Measurements from ENCODE around the gene CYP26A1.

Gene CYP26A1, protein sequence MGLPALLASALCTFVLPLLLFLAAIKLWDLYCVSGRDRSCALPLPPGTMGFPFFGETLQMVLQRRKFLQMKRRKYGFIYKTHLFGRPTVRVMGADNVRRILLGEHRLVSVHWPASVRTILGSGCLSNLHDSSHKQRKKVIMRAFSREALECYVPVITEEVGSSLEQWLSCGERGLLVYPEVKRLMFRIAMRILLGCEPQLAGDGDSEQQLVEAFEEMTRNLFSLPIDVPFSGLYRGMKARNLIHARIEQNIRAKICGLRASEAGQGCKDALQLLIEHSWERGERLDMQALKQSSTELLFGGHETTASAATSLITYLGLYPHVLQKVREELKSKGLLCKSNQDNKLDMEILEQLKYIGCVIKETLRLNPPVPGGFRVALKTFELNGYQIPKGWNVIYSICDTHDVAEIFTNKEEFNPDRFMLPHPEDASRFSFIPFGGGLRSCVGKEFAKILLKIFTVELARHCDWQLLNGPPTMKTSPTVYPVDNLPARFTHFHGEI

GRCh38 chr10:93073539-93074146, at the start of gene CYP26A1:
TSS of gene CYP26A1 (plus strand) at chr10:93073893. CDS start at chr10:93073935, 42 bp downstream.
- no peak for DNase-seq

- no peak for DNase-seq
Observed at GRCh38 chr10:93026072-93026471, 47.6 kb upstream of the CYP26A1 start.

DNA sequence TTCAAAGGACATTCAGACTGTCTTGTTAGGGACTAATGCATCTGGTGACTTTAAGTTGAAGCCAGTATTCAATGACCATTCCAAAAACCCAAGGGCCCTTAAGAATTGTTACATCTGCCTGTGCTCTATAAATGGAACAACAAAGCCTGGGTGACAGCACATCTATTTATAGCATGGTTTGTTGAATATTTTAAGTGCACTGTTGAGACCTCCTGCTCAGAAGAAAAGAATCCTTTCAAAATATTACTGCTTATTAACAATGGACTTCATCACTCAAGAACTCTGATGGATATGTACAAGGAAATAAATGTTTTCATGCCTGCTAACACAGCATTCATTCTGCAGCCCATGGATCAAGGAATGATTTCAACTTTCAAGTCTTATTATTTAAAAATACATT, 46.2 kb upstream of the CYP26A1 start:
- no peak for DNase-seq

DNA sequence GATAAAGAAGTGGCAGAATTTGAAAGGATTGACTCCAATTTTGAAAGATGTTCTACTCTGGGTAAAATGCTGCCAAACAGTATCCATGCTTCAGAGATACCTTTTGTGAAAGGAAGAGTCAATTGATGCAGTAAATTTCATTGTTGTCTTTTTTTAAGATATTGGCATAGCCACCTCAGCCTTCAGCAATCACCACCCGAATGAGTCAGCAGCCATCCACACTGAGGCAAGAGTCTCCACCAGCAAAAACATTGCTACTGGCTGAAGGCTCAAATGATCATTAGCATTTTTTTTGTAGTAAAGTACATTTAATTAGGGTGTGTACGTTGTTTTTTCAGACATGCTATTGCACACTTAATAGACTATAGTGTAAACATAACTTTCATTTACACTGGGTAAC, 44.8 kb upstream of the CYP26A1 start:
- DNase-seq = no peak

DNA sequence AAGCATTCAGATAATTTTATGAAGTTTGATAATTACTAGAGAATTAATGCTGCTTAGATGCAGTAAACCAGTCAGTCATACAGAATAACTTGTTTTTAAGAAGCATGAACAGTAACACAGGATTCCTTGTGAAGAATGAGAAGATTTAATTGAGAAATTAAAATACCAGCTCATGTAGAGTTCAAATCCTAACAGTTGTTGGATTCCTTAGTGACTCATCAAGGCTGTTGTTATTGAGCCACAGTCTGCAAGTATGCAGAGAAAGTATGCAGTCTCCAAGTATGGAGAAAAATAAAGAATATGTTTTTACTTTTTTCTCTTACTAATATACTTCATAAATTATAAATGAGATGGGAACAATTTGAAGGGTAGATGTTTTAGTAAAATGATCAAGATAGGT, 43.3 kb upstream of the CYP26A1 start:
- DNase-seq = no peak

GRCh38 chr10:93032105-93032808, 41.4 kb upstream of the CYP26A1 start:
- no peak for DNase-seq

DNA sequence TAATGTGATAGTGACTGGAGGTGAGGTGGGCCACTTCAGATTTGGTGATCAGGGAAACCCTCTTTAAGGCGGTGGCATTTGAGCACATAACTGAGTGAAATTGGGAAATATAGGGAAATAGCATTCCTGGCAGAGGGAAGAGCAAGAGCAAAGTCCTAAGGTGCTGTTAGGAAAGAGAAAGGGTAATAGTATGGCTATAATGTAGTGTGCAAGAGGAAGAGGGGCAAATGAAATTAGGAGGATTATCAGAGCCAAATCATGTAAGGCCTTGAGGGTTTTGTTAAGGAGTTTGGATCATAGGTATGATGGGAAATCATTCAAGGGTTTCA, 40.9 kb upstream of the CYP26A1 start:
- no peak for DNase-seq

DNA sequence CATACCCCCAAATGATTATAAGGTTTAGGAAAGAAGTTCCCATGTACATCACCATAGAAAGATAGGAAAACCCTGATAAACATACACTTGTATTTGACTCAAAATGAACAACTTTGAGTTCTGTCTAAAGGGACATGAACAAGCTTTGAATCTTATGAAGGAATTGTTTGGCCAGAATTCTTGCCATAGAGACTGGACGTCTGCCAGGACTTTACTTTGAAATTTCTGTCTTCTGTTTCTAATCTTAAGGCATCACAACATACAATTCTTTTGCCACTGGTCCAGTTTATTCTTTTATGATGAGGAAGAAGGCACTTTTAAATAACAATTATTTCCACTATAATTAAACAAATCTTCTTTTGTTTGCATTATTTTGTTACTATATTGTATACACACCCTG, 39.3 kb upstream of the CYP26A1 start:
- no peak for DNase-seq

GRCh38 chr10:93039110-93039509, 34.6 kb upstream of the CYP26A1 start:
- no peak for DNase-seq

DNA sequence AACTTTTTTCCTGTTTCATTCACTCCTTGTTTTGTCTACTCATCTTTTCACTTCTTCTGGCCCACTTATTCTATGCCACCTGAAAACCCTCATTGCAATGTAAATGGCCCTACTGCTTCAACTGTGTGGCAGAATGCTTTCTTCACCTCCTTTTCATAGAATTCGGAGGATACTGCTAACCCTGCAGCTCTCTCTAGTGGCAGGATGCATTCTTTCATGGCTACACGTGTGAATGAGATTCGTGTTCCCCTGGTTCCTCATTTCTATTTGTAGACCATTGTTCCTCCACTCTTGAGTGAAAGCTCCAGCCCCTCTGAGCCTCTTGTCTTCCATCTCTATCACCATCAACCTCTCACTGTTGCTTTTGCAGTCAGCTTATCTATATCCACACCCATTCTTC, 34.0 kb upstream of the CYP26A1 start:
- no peak for DNase-seq

- DNase-seq = no peak
Observed at GRCh38 chr10:93054486-93054885, 19.2 kb upstream of the CYP26A1 start.

DNA sequence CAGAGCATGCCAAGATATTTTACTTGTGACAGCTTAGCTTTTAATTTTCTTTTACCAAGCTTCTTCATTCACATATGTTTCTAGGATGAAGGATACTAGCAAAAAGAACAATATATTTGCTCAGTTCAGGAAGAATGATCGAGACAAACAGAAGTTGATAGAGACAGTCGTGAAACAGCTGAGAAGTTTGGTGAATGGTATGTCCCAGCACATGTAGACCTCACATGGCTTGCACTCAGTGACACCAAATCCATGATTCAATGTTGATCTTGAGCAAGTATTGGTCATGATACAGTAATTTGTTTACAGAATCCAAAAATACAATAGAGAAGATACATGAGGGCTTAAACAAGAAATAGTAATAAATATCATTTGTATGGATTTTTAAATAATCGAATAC, 15.6 kb upstream of the CYP26A1 start:
- no peak for DNase-seq

DNA sequence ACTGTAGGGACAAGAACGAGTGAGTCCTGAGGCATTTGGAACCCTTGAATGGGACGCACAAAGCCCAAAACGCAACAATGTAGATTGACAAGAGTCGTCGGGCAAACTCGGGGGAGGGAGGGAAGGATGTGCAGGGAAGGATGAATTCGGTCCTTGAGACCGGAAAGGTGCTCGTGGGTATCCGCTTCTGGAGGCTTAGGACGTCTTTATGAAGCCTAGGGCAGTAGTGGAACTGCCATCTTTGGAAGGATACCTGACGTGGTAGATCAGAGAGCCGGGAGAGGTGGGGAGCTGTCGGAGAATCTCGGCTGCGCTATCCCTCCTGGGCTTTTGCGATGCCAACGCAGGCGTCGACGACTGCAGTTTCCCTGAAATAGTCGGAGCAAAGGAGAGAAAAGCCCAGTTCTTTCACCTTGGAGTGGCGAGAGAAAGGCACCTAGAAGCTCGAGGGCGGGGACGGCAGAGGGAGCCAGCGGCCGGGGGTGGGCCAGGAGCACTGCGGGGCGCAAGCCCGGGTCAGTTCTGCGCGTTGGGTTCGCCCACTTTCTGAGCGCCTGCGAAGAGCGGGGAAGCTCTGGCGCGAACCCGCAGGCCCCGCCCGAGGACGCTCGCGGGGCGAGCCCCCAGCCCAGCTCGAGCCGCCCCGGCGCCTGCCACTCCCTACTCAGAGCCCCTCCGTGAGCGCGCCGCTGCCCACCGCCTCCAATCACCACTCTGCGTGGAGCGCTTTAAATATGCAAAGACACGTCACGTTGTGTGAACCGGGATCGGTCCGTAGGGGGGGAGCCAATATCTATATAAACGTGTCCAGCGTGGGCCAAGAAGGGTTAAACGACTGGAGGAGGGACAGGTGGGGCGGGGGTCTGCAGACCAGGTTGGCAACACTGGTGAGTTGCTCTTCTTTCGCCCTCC, 13.5 kb upstream of the CYP26A1 start, which contains the start of gene CYP26C1:
Gene CYP26C1 (plus strand): TSS at position 824 of the 912 bp plus-strand sequence. CDS start 466 bp downstream, outside the sequence.
- no peak for DNase-seq

DNA sequence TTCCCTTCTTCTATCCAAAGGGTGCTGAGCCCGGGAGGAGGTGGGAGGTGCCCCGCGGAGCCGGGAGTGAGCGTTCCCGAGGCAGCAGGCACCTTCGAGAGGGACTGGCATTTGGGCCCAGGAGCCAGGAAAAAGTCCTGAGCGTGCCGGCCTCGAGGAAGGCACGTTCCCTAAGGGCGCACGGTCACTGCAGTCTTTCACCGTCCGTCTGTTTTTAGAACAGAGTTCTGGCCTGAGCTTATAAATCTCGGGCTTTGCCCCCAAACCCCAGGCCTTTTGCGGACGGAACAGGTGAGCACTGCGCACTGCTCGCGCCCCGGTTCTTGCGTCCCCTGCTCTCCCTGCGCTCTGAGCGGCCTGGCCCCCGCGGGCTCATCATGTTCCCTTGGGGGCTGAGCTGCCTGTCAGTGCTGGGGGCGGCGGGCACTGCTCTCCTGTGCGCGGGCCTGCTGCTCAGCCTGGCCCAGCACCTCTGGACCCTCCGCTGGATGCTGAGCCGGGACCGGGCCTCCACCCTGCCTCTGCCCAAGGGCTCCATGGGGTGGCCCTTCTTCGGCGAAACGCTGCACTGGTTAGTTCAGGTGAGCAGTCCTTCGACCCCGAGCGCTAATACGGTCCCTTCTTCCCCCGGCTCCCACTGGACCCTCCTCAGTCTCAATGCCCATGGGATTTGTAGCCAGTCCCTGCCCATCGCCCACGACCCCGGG, 12.7 kb upstream of the CYP26A1 start:
- DNase-seq = no peak

DNA sequence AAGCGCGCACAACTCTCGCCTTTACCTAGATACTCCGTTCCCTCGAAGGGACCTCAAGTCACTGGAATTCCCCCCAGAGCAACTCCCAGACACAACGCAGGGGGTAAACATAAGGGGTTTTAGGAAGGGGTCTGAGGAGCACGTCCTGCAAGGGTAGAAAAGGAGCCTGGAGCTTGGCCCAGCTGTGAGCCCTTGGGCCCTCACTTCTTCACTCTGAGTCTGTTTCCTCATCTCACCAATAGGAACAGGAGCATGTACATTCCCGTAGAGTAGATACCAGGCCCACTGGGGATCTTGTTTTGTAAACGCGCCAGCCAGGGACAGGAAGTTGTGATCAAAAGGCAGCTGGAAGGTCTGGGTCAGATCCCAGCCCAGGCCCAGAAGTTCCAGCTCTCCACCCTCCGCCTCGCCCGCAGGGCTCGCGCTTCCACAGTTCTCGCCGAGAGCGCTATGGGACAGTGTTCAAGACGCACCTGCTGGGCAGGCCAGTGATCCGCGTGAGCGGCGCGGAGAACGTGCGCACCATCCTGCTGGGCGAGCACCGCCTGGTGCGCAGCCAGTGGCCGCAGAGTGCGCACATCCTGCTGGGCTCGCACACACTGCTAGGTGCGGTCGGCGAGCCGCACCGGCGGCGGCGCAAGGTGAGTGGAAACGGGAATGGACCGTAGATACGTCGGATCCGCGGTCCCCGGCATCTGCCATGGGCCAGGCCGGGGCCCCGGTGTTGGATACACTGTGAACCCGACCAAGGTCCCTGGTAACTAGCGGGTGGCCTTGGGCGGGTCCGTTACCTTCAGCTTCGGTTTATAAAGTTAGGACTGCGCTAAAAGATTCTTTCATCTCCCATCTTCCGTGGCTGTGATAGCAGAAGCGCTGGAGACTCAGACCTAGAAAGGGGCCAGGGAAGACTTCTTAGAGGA, 11.8 kb upstream of the CYP26A1 start:
- no peak for DNase-seq

DNA sequence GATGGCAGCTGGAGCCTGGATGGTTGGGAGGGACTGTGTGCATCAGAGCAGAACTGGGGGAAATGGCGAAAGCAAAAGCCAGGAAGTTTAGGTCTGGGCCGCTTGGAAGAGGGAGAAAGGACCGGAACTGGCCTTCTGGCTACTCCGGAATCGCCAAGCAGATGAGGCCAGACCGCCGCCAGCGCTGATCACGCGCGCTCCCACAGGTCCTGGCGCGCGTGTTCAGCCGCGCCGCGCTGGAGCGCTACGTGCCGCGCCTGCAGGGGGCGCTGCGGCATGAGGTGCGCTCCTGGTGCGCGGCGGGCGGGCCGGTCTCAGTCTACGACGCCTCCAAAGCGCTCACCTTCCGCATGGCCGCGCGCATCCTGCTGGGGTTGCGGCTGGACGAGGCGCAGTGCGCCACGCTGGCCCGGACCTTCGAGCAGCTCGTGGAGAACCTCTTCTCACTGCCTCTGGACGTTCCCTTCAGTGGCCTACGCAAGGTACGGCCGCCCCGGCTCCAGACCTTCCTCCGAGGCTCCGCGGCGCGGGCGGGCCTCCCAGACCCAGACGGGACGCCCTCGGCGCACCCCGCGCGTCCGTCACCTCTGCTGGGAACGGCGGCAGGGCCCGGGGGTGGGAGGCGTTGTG, 11.1 kb upstream of the CYP26A1 start:
- no peak for DNase-seq

DNA sequence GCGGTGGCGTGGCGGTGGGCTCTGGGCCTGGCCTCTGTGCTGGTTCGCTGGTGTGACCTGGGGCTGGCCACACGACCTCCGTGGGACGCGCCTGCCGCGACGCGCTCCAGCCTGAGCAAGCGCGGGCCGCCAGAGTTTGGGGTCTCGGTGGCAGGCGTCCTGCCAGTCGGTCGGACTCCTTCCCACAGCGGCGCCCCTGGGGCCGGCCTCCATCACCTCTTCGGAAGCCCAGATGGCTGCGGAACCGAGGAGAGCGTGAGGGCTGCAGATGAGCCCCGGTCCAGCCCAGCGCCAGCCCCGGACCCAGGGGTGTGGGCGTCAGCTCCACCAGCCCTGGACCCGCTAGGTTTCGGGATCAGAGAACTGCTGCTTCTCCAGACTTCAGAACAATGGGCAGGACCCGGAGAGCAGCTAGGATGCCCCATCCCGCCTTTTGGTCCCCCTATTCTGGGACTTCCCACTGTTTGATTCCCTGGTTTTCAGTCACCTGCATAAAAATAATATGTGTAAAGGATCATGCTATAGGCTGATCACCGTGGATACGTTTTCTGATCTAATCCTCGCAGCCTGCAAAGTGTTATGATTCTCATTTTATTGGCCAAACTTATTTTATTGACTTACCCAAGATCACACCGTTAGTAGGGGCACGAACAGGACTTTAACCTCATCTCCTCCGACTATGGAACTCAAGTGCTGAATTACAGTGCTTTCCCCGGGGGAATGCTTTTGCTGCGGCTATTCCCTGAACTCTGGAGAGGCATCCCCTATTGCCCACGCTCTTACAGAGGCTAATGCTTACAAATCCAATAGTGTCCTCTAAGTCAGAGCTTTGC, 10.3 kb upstream of the CYP26A1 start:
- no peak for DNase-seq

- DNase-seq = no peak
Observed at GRCh38 chr10:93063977-93064660, 9.6 kb upstream of the CYP26A1 start.

Measured in NCI-H524 treated with DMSO at 0.1 percent for 48 hours (cell line).